ENCODE measurements around the gene IFI27L1.

Gene IFI27L1

GRCh38 chr14:94123296-94123695 is 42.2 kb downstream of the IFI27L1 start:
- no peak for TF ChIP-seq GATA3 (IDR thresholded peaks at IDR 0.05; ENCODE audit: low read depth, low read length)
- TF ChIP-seq GATA2 (IDR thresholded peaks at IDR 0.05; ENCODE audit: low read depth, low read length) = no peak

GRCh38 chr14:94123868-94124267 is 42.8 kb downstream of the IFI27L1 start:
- TF ChIP-seq GATA3 (IDR thresholded peaks at IDR 0.05; ENCODE audit: low read depth, low read length) (no peak), GATA2 (IDR thresholded peaks at IDR 0.05; ENCODE audit: low read depth, low read length) (no peak)

GRCh38 chr14:94124582-94125377 is 43.7 kb downstream of the IFI27L1 start:
- no peak for TF ChIP-seq GATA2 (IDR thresholded peaks at IDR 0.05; ENCODE audit: low read depth, low read length)
- no peak for TF ChIP-seq GATA3 (IDR thresholded peaks at IDR 0.05; ENCODE audit: low read depth, low read length)

GRCh38 chr14:94125659-94126418 is 44.7 kb downstream of the IFI27L1 start:
- TF ChIP-seq GATA2 (IDR thresholded peaks at IDR 0.05; ENCODE audit: low read depth, low read length) (no peak), GATA3 (IDR thresholded peaks at IDR 0.05; ENCODE audit: low read depth, low read length) (no peak)

- TF ChIP-seq GATA2 (IDR thresholded peaks at IDR 0.05; ENCODE audit: low read depth, low read length) (no peak), GATA3 (IDR thresholded peaks at IDR 0.05; ENCODE audit: low read depth, low read length) (no peak)
These were observed 45.2 kb downstream of the IFI27L1 start for GRCh38 chr14:94126419-94126677.

GRCh38 chr14:94126800-94127199 is 45.7 kb downstream of the IFI27L1 start:
- TF ChIP-seq GATA2 (IDR thresholded peaks at IDR 0.05; ENCODE audit: low read depth, low read length) = no peak
- no peak for TF ChIP-seq GATA3 (IDR thresholded peaks at IDR 0.05; ENCODE audit: low read depth, low read length)

GRCh38 chr14:94127330-94127729 is 46.2 kb downstream of the IFI27L1 start:
- TF ChIP-seq GATA3 (IDR thresholded peaks at IDR 0.05; ENCODE audit: low read depth, low read length) (no peak), GATA2 (IDR thresholded peaks at IDR 0.05; ENCODE audit: low read depth, low read length) (no peak)

- no peak for TF ChIP-seq GATA3 (IDR thresholded peaks at IDR 0.05; ENCODE audit: low read depth, low read length)
- no peak for TF ChIP-seq GATA2 (IDR thresholded peaks at IDR 0.05; ENCODE audit: low read depth, low read length)
These were observed 47.2 kb downstream of the IFI27L1 start for GRCh38 chr14:94128216-94128839.

GRCh38 chr14:94129111-94129757 is 48.1 kb downstream of the IFI27L1 start, which contains the start of gene IFI27L2:
Gene IFI27L2 (minus strand): TSS chr14:94129604. CDS start chr14:94129564, 40 bp downstream.
- no peak for TF ChIP-seq GATA3 (IDR thresholded peaks at IDR 0.05; ENCODE audit: low read depth, low read length)
- no peak for TF ChIP-seq GATA2 (IDR thresholded peaks at IDR 0.05; ENCODE audit: low read depth, low read length)

GRCh38 chr14:94129758-94130414 is 48.8 kb downstream of the IFI27L1 start:
- TF ChIP-seq GATA2 (IDR thresholded peaks at IDR 0.05; ENCODE audit: low read depth, low read length) = no peak
- TF ChIP-seq GATA3 (IDR thresholded peaks at IDR 0.05; ENCODE audit: low read depth, low read length) = no peak

- no peak for TF ChIP-seq GATA3 (IDR thresholded peaks at IDR 0.05; ENCODE audit: low read depth, low read length)
- TF ChIP-seq GATA2 (IDR thresholded peaks at IDR 0.05; ENCODE audit: low read depth, low read length) = no peak
These were observed 51.3 kb downstream of the IFI27L1 start for GRCh38 chr14:94132285-94132887.

- no peak for TF ChIP-seq GATA3 (IDR thresholded peaks at IDR 0.05; ENCODE audit: low read depth, low read length)
- TF ChIP-seq GATA2 (IDR thresholded peaks at IDR 0.05; ENCODE audit: low read depth, low read length) = no peak
These were observed 54.4 kb downstream of the IFI27L1 start for GRCh38 chr14:94135476-94135875.

- TF ChIP-seq GATA2 (IDR thresholded peaks at IDR 0.05; ENCODE audit: low read depth, low read length) (no peak), GATA3 (IDR thresholded peaks at IDR 0.05; ENCODE audit: low read depth, low read length) (no peak)
These were observed 55.6 kb downstream of the IFI27L1 start for GRCh38 chr14:94136575-94137331.
